ENCODE results near the gene KLF11.

GRCh38 chr2:10002681-10003080 is 40.7 kb upstream of the KLF11 start:
- no peak for TF ChIP-seq CTCF (IDR thresholded peaks at IDR 0.05)
- TF ChIP-seq POLR2A (IDR thresholded peaks at IDR 0.05), result no peak

Data from body of pancreas (tissue), 4 donors.